Globus pallidus (tissue), 1 donor: ENCODE data around the gene SUPT3H.
"Not testable (repeated sequence)": the region's sequence is repeated elsewhere in the genome, so short reads cannot be mapped to it uniquely, and the experiment has no call there.

Experiments used
- DNase-seq: peaks from one replicate; pipeline ENCODE4 v3.0.0-alpha.2; 2015; ENCODE audit warnings: low spot score

The SUPT3H gene

DNA sequence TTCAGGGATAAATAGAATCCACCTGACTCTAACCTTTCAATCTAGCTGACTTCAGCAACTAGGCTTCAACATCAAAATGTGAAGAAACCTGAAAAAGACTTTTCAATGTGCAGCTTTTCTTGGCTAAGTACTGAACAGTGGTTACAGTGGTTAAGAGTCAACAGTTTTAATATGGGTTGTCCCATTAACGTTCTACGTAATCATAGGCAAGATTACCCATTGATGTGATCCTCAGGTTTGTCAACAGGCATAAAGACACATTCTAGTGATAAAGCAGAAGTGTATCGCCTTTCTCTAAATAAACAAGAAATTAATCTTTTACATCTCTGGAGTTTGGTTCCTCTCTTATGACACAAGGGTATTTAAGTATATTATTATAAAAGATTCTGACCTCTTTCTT, 203.7 kb downstream of the SUPT3H start:
- no peak for DNase-seq

- DNase-seq: no peak
These were observed 206.4 kb downstream of the SUPT3H start for GRCh38 chr6:45171380-45171779.

- no peak for DNase-seq
These were observed 207.4 kb downstream of the SUPT3H start for GRCh38 chr6:45170309-45170708.

GRCh38 chr6:45169815-45170214, 207.9 kb downstream of the SUPT3H start:
- DNase-seq: no peak

GRCh38 chr6:45163952-45164766, 213.6 kb downstream of the SUPT3H start:
- DNase-seq: no peak

DNA sequence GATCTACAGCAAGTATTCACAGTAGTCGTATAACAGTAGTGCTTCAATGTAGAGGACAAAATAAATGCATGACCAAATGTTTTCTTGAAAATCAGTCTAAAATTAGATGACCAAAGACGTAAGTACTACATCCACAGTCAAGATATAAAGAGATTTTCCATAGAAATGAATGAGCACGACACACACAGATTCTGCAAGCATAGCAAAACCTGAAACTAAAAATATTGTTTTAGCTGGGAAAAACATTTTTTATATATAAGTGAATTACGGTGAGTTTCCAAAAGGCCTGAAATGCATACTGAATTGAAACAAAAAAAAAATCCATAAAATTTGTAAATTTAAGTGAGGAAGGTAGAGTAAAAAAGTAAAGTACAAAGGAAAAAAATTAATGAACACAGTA, 217.4 kb downstream of the SUPT3H start:
- no peak for DNase-seq

GRCh38 chr6:45156075-45156474, 221.7 kb downstream of the SUPT3H start:
- DNase-seq: no peak

- no peak for DNase-seq
These were observed 222.3 kb downstream of the SUPT3H start for GRCh38 chr6:45155341-45155894.

GRCh38 chr6:45154679-45155078, 223.1 kb downstream of the SUPT3H start:
- DNase-seq: no peak

DNA sequence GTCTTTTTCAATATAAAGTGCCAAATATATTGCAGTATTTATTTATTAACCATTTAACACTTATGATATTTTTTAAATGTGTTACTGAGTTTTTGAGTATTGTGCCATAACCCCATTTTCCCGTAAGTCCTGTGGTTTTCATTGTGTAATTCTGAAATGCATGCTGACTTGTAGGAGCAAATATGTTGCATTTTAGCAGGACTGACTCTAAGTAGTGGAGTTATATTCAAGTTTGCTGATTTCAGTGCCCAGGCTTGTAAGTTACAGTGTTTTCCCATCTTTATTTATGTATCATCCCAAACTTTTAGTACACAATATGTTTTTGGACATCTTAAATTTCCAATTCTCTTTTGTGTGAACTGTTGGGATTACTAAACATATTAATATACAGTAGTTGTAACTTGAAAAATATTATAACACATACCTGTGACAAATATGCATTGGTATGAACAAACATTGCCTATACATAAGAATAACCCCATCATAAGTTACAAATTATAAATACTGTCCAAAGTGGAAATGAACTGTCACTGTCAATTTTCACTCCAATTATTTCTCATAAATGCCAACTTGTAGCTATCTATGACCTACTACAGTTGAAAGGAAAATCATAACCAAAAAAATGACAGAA, 228.9 kb downstream of the SUPT3H start:
- DNase-seq: no peak

DNA sequence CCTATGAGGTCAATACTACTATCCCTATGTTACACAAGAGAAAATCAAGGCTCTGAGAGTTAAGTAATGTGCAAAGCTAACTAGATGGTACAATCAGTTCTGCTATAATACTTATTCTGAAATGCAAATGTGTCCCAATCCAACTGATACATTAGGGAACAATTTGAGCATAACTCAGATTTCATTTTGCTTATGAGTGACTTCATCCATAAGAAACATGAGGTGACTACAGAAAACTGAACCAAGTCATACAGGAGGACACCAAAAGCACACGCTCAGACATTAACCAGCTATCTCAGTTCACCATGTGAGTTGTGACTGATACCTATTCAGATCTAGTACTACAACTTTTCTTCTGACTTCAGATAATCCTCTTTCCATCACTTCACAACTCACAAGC, 229.5 kb downstream of the SUPT3H start:
- DNase-seq: no peak

- not testable (repeated sequence) for DNase-seq
These were observed 232.1 kb downstream of the SUPT3H start for GRCh38 chr6:45145658-45146057.

DNA sequence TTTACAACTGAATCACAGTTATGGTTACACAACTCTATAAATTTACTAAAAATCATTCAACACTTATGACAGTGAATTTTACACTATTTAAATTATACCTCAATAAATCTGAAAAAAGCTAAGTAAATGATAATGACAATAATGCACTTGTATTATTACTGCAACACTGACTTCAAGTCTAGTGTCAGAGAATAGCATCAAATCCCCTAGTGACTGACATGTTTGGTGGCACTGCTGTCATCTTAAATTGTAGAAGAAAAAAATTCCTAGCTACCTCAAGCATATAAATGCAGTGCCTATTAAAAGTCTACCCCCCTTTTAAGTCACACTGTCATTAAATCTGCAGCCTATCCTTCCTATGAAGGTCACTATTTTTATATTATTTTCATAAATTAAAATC, 239.0 kb downstream of the SUPT3H start:
- DNase-seq: no peak

- DNase-seq: no peak
These were observed 241.2 kb downstream of the SUPT3H start for GRCh38 chr6:45136495-45136894.

GRCh38 chr6:45132658-45133294, 245.0 kb downstream of the SUPT3H start:
- no peak for DNase-seq

GRCh38 chr6:45132059-45132458, 245.7 kb downstream of the SUPT3H start:
- no peak for DNase-seq

- DNase-seq: no peak
These were observed 248.7 kb downstream of the SUPT3H start for GRCh38 chr6:45129051-45129450.

DNA sequence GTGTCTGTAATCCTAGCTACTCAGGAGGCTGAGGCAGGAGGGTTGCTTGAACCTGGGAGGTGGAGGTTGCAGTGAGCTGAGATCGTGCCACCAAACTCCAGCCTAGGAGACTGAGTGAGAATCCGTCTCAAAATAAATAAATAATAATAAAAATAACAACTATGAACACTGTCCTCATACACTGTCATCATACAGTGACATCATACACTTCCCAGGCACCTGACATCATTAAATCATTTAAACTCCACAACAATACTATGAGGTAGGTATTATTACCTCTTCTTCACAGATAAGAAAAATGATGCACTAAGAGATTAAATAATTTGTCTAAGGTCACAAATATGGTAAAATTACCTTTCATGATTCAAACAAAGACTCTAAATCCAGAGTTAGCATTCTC, 250.5 kb downstream of the SUPT3H start:
- DNase-seq: no peak

- no peak for DNase-seq
These were observed 251.7 kb downstream of the SUPT3H start for GRCh38 chr6:45126033-45126432.

DNA sequence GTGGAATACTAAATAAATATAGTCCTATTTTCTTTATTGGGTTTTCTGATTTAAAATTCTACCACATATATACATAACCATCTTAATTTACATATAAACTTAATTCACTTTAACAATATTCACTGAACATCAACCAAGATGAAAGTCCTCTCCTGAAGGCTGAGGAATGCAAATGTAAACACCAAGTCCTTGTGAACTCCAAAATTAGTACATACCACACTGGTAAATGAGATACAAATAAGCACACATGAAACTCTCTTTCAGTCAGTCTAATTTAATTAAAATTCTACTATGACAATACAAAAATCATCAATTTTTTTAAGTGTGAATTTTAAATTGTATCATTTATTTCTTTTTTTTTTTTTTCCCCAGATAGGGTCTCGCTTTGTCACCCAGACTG, 254.7 kb downstream of the SUPT3H start:
- no peak for DNase-seq

- DNase-seq: no peak
These were observed 259.0 kb downstream of the SUPT3H start for GRCh38 chr6:45118754-45119153.

GRCh38 chr6:45116714-45117410, 260.9 kb downstream of the SUPT3H start:
- DNase-seq: no peak
